Left ventricle myocardium inferior (tissue), 1 donor: ENCODE results near the gene CPNE6. TPM values are rescaled to one million over a fixed set of nuclear protein-coding genes. Genes with fewer than 3 reads are reported as not detected.

Experiments used
- DNase-seq: peaks from one replicate; pipeline ENCODE4 v3.0.0-alpha.2; 2020
- H3K27ac ChIP-seq: fragments of 200-600 bp; replicated peaks from 2 replicates; pipeline ENCODE4 v1.8.0; 2021
- H3K27me3 ChIP-seq: fragments of 200-600 bp; 2 replicates; pipeline ENCODE4 v1.8.0; 2021; ENCODE audit warnings: low read depth
- H3K36me3 ChIP-seq: fragments of 200-600 bp; 2 replicates; pipeline ENCODE4 v1.8.0; 2021
- H3K4me1 ChIP-seq: fragments of 200-600 bp; 2 replicates; pipeline ENCODE4 v1.8.0; 2021
- H3K4me3 ChIP-seq: fragments of 200-600 bp; 2 replicates; pipeline ENCODE4 v1.8.0; 2021; ENCODE audit warnings: mild to moderate bottlenecking, moderate library complexity
- H3K9me3 ChIP-seq: fragments of 200-600 bp; replicated peaks from 2 replicates; pipeline ENCODE4 v1.8.0; 2021
- CTCF ChIP-seq: fragments of 200-600 bp; IDR thresholded peaks from 2 replicates; pipeline ENCODE4 v1.8.0; 2021; ENCODE audit warnings: antibody characterized with exemption, mild to moderate bottlenecking, borderline replicate concordance
- intact Hi-C: fragments of 100-400 bp; cut with micrococcal nuclease; formaldehyde crosslinking; loops from one replicate; pipeline ENCODE4 v1.11.0; 2022
- total RNA-seq: library from RNA; stranded (reverse); fragmentation: NEBNext Ultra II Directional; extraction: Animal tissue kit (Norgen Biotek cat#: 25700); gene quantifications from one replicate; pipeline ENCODE4 v1.2.1, GENCODE V29; 2021
- donor health status: DM: no; HTN: yes; CAD: no; lungs with severe emphysema.

The CPNE6 gene
- total RNA-seq, 1 donor from 2014 or later = not detected

GRCh38 chr14:24060984-24061913 lies 10.1 kb upstream of the CPNE6 start:
- no peak overlapping the region for H3K4me3 ChIP-seq
- H3K27me3 ChIP-seq = peaks cover 5% of the 10 kb centered on the region
- no peak for TF ChIP-seq CTCF
- H3K36me3 ChIP-seq = no peaks in the 10 kb centered on the region
- intact Hi-C loops = loop anchor here (5.0 kb wide), 1 partner anchor 46 kb away; no protein-coding TSS in a partner anchor
- no peaks in the 10 kb centered on the region for H3K9me3 ChIP-seq
- DNase-seq = no peak
- H3K27ac ChIP-seq = no peak overlapping the region
- no peaks in the 10 kb centered on the region for H3K4me1 ChIP-seq

- no peaks in the 10 kb centered on the region for H3K36me3 ChIP-seq
- no peak overlapping the region for H3K27ac ChIP-seq
- intact Hi-C loops = loop anchor here (5.0 kb wide), 1 partner anchor 45 kb away; no protein-coding TSS in a partner anchor
- no peaks in the 10 kb centered on the region for H3K4me1 ChIP-seq
- no peak overlapping the region for H3K4me3 ChIP-seq
- no peaks in the 10 kb centered on the region for H3K27me3 ChIP-seq
- H3K9me3 ChIP-seq = no peaks in the 10 kb centered on the region
- no peak for DNase-seq
- TF ChIP-seq CTCF = no peak
Measured at GRCh38 chr14:24062216-24062980, 9.0 kb upstream of the CPNE6 start.

- intact Hi-C loops = loop anchor here (5.0 kb wide), 1 partner anchor 44 kb away; no protein-coding TSS in a partner anchor
- no peak for DNase-seq
- no peak for TF ChIP-seq CTCF
- Histone ChIP-seq H3K27me3 (no peaks in the 10 kb centered on the region), H3K36me3 (no peaks in the 10 kb centered on the region), H3K27ac (no peak overlapping the region), H3K4me3 (no peak overlapping the region), H3K9me3 (no peaks in the 10 kb centered on the region), H3K4me1 (no peaks in the 10 kb centered on the region)
Measured at GRCh38 chr14:24063263-24063836, 8.0 kb upstream of the CPNE6 start.

GRCh38 chr14:24064091-24064795 lies 7.1 kb upstream of the CPNE6 start:
- no peak overlapping the region for H3K27ac ChIP-seq
- no peak for DNase-seq
- intact Hi-C loops = loop anchor here (5.0 kb wide), 1 partner anchor 43 kb away; no protein-coding TSS in a partner anchor
- H3K27me3 ChIP-seq = peaks cover 7% of the 10 kb centered on the region
- H3K4me3 ChIP-seq = no peak overlapping the region
- no peaks in the 10 kb centered on the region for H3K4me1 ChIP-seq
- no peaks in the 10 kb centered on the region for H3K36me3 ChIP-seq
- H3K9me3 ChIP-seq = no peaks in the 10 kb centered on the region
- no peak for TF ChIP-seq CTCF

- Histone ChIP-seq H3K27me3 (peaks cover 13% of the 10 kb centered on the region), H3K27ac (no peak overlapping the region), H3K9me3 (no peaks in the 10 kb centered on the region), H3K4me3 (no peak overlapping the region), H3K4me1 (no peaks in the 10 kb centered on the region), H3K36me3 (no peaks in the 10 kb centered on the region)
- DNase-seq = no peak
- TF ChIP-seq CTCF = no peak
- intact Hi-C loops = loop anchor here (5.0 kb wide), 1 partner anchor 42 kb away; no protein-coding TSS in a partner anchor
Measured at GRCh38 chr14:24064856-24065255, 6.5 kb upstream of the CPNE6 start.
